Right lung (tissue), 10 donors: ENCODE results near the gene CKS1B. TPM values are rescaled to one million over a fixed set of nuclear protein-coding genes. Genes with fewer than 3 reads are reported as not detected.

ENCODE experiments used
- DNase-seq, 2 donors: peaks; one replicate each; pipeline ENCODE4 v3.0.0-alpha.2; 2013
- long read RNA-seq, 8 donors: transcript quantifications; one replicate each; lab custom pipeline, GENCODE V29; 2026
- polyA plus RNA-seq, 5 donors: library from polyadenylated mRNA; unstranded; fragments of 120-200 nt; gene quantifications; one replicate each; pipeline versions ENCODE4 v1.2.1 to v1.2.3, GENCODE V29; 2013; ENCODE audit warnings: inconsistent platforms in 1 of 5, low replicate concordance in 1 of 5; ENCODE audit not compliant: insufficient read length in 5 of 5, insufficient read depth in 1 of 5

The CKS1B gene
- polyA plus RNA-seq = 100 to 1,000 TPM in 3 of 5 donors, 10 to 100 TPM in 2; 85.1 to 149 (median 115) TPM
- long read RNA-seq, donor 1, transcript CKS1B-201 (3 exons, 759 nt) = major isoform, 89 of 98 reads
- long read RNA-seq, donor 1, partial matches to known transcripts = 0 of 98 reads
- long read RNA-seq, donor 1, other reads (novel, unspliced or antisense) = 0 of 98 reads
- long read RNA-seq, donor 2, transcript CKS1B-203 (3 exons, 912 nt) = minor isoform, 5 of 86 reads
- long read RNA-seq, donor 2, transcript CKS1B-201 (3 exons, 759 nt) = major isoform, 78 of 86 reads
- long read RNA-seq, donor 2, partial matches to known transcripts = 0 of 86 reads
- long read RNA-seq, donor 2, other reads (novel, unspliced or antisense) = 0 of 86 reads
- long read RNA-seq, donor 3, transcript CKS1B-201 (3 exons, 759 nt) = major isoform, 56 of 70 reads
- long read RNA-seq, donor 3, partial matches to known transcripts = 6 of 70 reads
- long read RNA-seq, donor 3, other reads (novel, unspliced or antisense) = 0 of 70 reads
- long read RNA-seq, donor 4, transcript CKS1B-201 (3 exons, 759 nt) = major isoform, 41 of 49 reads
- long read RNA-seq, donor 4, partial matches to known transcripts = 5 of 49 reads
- long read RNA-seq, donor 4, other reads (novel, unspliced or antisense) = 0 of 49 reads
- long read RNA-seq, donor 5, transcript CKS1B-201 (3 exons, 759 nt) = major isoform, 166 of 190 reads
- long read RNA-seq, donor 5, transcript CKS1B-203 (3 exons, 912 nt) = minor isoform, 5 of 190 reads
- long read RNA-seq, donor 5, partial matches to known transcripts = 0 of 190 reads
- long read RNA-seq, donor 5, other reads (novel, unspliced or antisense) = 13 of 190 reads
- long read RNA-seq, donor 6, transcript CKS1B-201 (3 exons, 759 nt) = major isoform, 93 of 105 reads
- long read RNA-seq, donor 6, partial matches to known transcripts = 0 of 105 reads
- long read RNA-seq, donor 6, other reads (novel, unspliced or antisense) = 5 of 105 reads
- long read RNA-seq, donor 7, transcript CKS1B-201 (3 exons, 759 nt) = major isoform, 61 of 65 reads
- long read RNA-seq, donor 7, partial matches to known transcripts = 0 of 65 reads
- long read RNA-seq, donor 7, other reads (novel, unspliced or antisense) = 0 of 65 reads
- long read RNA-seq, donor 8, transcript CKS1B-201 (3 exons, 759 nt) = major isoform, 30 of 32 reads
- long read RNA-seq, donor 8, partial matches to known transcripts = 0 of 32 reads
- long read RNA-seq, donor 8, other reads (novel, unspliced or antisense) = 0 of 32 reads

GRCh38 chr1:154974102-154974807 is at the start of gene CKS1B:
CKS1B (plus strand) TSS chr1:154974681; CDS start chr1:154974746, 65 bp downstream.
- DNase-seq = peak; percentile 99 to 100

GRCh38 chr1:154925335-154926170 is 48.9 kb upstream of the CKS1B start:
- no peak for DNase-seq

- no peak for DNase-seq
Measured at GRCh38 chr1:154926201-154926600, 48.3 kb upstream of the CKS1B start.

- no peak for DNase-seq
Measured at GRCh38 chr1:154931940-154932487, 42.5 kb upstream of the CKS1B start.

DNA sequence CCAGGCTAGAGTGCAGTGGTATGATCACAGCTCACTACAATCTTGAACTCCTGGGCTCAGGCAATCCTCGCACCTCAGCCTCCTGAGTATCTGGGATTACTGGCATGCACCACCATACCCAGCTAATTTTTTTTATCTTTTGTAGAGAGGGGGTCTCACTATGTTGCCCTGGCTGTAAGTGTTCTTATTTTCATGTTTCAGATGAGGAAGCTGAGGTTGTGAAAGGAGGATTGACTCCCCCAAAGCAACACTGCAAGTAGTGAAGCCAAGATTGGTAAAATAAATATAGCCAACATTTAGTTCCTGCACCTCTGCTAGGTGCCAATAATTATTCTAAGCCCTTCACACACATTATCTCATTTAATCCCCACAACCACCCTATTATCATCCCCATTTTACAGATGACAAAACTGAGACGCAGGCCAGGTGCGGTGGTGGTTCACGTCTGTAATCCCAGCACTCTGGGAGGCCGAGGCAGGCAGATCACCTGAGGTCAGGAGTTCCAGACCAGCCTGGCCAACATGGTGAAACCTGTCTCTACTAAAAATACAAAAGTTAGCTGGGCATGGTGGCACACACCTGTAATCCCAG is 40.0 kb upstream of the CKS1B start:
- DNase-seq = no peak

DNA sequence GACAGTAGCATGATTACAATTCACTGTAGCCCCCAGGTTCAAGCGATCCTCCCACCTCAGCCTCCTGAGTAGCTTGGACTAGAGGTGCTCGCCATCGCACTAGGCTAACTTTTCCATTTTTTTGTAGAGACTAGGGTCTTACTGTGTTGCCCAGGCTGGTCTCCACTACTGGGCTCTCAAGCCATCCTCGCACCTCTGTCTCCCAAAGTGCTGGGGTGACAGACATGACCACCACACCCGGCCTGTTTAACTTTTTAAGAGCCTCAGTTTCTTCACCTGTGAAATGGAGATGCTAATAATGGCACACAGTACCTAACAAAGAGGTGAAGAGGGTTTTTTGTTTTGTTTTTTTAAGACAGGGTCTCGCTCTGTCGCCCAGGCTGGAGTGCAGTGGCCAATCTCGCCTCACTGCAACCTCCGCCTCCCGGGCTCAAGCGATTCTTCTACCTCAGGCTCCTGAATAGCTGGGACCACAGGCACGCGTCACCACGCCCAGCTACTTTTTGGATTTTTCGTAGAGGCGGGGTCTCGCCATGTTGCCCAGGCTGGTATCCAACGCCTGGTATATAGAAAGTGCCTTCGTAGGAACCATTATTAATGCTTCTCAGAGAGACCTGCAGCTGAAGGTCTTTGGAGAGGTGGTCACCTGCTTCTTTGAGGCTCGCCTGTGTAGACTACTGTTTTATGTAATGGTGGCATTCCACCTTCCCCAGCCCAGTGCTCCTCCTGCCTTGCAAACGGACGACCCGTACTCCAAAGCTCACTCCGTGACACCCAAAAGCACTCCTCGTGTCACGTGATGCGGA is 38.5 kb upstream of the CKS1B start:
- no peak for DNase-seq

DNA sequence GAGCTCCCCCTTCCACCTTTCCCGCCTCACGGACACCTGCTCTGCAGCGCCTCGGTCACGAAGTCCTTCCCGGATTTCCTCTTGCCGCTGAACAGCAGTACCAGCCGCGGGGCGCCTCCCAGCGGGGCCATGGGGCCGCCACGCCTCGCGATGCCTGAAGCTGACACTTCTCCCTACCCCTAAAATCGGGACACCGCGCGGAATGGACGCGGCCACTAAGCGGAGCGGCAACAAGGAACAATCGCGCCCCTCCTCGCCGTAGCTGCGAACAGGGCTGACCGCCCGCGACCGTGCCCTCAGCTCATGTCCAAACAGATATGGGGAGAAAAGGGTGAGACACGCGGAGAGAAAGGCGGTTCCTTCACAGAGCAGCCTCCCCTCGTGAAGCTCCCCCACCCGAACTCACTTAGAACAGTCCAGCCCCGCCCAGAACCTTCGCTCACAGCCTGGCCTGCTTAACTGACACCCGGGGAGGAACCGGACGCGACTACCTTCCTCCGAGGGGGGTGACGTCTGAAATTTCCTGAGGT is 37.9 kb upstream of the CKS1B start, which contains the start of gene PMVK:
TSS of gene PMVK (minus strand) at position 165 of the 530 bp plus-strand sequence. CDS start at position 131, 34 bp downstream.
- peak; percentile 97 to 98 for DNase-seq

- peak; percentile 97 to 98 for DNase-seq
Measured at GRCh38 chr1:154937085-154937987, 37.1 kb upstream of the CKS1B start.

DNA sequence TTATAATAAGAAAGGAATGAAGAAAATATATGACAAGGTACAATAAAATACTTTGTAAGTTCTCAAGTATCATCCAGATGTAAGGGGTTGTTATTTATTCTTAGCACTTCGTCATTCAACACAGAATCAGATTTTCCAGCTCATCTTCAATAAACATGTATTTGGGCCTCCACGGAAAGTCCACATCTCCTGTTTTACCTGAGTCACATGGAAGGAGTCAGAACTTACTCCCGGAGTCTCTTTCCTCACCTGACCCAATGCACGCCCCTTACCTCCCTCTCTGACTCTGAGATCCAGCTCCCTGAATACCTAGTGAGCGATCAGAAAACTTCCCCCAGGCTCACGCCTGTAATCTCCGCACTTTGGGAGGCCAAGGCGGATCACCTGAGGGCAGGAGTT is 36.5 kb upstream of the CKS1B start:
- no peak for DNase-seq

- no peak for DNase-seq
Measured at GRCh38 chr1:154938604-154939399, 35.7 kb upstream of the CKS1B start.

DNA sequence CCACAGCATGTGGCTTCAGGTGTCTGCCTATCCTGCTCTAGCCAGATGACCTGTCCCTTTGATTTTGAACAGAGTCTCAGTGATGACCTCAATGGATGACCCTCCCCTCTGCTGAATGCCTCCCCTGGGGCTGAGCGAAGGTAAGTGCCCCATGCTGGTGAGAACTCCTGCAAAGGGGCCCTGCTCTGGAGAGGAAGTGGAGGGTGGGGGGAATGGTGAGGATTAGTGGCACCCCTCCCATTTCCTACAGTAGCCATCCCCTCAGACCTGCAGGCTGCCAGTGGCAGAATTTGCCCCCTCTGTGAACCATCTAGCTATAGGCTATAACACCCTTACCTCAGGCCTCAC is 34.3 kb upstream of the CKS1B start:
- no peak for DNase-seq

GRCh38 chr1:154940651-154941194 is 33.8 kb upstream of the CKS1B start:
- no peak for DNase-seq

GRCh38 chr1:154941333-154942013 is 33.0 kb upstream of the CKS1B start:
- no peak for DNase-seq

DNA sequence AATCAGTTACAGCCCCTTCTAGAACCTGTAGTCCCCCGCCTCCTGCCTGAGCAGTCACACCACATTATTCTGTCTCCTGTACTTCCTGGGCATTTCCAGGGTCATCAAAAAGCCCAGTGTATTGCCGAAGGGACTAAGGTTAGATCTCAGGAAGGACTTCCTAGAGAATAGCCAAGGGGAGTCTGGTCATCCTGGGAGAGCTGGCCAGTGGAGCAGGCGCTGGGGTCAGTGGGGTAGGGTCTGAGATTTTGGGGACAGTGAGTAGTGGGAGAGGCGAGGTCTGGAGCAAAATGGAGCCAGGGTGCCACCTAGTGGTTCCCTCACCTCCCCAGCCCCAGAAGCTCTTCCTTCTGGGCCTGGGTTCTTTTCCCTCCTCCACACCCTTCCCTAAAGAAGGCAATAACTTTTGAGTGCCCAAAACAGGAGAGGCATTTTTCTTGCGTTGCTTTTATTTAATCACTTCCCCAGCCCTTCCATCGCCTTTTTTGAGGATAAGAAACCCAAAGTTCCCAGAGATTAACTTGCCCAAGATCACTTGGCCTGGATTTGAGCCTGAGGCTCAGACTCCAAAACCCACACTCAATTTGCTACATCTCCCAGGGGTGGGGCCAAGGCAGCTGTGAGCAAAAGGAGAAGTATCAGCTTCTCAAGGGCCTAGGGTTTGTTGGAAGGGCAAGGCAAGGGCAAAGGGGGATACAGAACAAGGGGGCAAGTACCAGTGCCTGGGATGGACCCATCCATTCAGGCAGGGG is 30.7 kb upstream of the CKS1B start:
- no peak for DNase-seq
